NOMO-1 treated with DMSO at 0.1 percent for 48 hours (cell line): ENCODE measurements around the gene ACKR4.
"Not testable (repeated sequence)": the region's sequence is repeated elsewhere in the genome, so short reads cannot be mapped to it uniquely, and the experiment has no call there.

Experiments used
- DNase-seq: peaks from one replicate; lab custom pipeline; 2025; ENCODE audit not compliant: unreplicated experiment; lab: John Stamatoyannopoulos, UW

Gene ACKR4

DNA sequence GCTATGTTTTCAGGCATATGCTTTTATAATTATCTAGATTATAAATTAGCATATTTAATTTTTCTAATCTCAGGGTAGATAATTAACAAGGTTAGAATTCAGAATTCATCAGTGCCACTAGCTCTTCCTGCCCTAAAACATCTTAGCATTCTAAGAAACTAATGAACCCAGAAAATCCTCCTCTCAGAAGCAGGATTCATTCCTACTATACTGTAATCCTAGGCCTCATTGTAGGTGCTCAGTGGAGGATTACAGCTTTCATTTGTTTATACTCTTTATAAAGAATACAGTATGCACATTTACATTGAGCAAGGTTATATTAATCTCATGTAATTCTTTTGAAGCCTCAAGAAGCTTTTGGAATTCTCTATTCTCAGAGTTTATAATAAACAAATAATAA, 41.6 kb downstream of the ACKR4 start:
- DNase-seq = no peak

DNA sequence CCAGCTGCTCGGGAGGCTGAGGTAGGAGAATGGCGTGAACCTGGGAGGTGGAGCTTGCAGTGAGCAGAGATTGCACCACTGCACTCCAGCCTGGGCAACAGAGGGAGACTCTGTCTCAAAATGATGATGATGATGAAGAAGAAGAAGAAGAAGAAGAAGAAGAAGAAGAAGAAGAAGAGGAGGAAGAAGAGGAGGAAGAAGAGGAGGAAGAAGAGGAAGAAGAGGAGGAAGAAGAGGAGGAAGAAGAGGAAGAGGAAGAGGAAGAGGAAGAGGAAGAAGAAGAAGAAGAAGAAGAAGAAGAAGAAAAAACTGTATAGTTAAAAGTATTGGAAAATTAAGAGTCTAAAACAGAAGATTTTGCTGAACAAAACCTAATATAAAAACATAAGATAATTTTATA, 44.4 kb downstream of the ACKR4 start:
- not testable (repeated sequence) for DNase-seq

DNA sequence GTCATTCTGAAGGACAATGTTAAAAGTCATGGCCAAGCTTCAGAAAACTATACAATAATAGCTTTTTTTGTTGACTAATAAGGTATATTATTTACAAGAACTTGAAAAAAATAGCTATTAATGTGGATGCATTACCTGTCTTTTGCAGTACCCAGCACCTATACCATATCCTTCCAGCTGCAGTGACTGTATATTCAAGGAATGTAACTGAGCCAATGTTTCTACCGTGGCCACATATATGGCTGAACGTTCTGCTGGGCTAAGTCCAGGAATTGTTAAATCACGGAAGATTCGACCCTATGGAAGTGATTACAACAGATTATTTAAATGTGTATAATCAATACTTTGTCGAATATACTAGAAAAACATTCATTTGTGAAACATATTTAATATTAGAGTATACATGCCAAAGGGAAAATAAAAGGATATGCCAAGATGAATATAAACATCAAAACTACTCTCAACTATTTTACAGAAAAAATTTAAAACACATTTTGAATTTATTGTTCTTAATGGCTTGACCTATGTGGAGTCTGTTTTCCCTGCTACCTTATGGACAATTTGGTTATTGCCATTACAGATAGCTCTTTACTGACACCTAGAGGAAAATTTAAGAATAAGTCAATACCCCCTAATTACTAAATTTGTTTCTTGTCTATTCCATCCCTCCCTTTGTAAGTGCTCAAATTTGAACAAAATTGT, 44.9 kb downstream of the ACKR4 start:
- peak; percentile 63 for DNase-seq

DNA sequence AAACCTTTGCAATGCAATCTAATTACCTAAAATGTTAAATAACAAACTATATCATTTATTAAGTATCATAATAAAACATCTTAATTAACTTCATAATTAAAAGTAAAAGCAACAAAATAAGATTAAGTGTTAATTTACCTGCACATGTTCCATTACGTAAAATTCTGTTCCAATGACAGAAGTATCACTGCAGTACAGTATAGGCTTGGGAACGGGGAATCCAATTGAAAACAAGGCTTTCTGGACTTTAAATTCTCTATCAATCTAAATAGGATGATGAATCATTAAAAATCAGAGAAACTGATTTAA, 45.4 kb downstream of the ACKR4 start:
- no peak for DNase-seq

DNA sequence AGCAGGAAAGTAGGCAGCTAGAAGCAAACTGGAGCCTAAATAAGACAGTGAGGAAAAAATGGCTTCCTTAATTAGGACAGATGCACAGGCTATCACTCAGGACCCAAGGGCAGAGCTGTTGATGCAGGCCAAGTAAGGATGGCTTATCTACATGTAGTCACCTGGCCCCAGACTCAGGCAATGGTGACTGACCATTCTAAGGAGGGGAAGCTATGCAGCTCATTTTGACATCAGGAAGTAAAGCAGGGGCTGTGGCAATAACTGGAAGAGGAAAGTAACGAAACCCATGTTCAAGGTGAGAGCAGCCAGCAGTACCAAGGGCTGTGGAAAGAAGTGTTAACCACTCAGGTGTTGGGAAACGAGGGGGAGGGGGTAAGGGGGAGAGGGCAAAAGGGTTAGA, 46.3 kb downstream of the ACKR4 start:
- DNase-seq = peak; percentile 24

DNA sequence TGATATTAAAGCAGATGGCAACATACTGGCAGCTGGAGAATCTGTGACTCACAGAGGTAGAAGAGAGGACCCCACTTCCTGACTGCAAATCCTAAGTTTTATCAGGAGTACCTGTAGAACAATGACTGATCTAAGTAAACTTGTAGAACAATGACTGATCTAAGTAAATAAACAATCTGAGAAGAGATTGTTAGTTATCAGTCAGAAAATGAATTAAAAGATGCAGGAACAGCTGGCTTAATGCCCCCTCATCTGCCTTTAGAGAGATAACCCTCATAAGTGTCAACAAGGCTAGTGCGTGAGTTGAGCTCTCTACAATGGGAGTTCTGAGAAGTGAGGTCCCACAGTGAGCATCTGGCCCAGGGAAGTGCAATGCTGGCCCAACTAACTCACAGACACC, 48.0 kb downstream of the ACKR4 start:
- no peak for DNase-seq

DNA sequence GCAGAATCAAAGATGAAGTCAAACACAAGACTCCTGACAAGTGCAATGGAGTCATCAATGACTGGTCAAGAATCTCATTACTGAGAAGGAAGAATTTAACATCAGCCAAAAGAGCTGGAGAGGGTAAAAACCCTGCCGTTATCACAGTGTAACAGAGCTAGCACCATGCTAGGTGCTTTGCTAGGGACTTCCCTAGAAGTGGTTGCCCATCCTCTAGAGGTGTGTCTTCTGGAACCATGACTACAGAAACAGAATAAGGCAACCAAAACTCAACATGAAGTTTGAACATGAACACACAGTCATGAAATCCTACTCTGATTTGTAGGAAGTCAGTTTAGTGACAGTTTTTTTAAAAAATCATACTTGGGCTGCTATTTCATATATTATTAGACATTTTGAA, 53.1 kb downstream of the ACKR4 start:
- no peak for DNase-seq
